Renal cortex interstitium (tissue), 11 donors: ENCODE results near the gene SPATA13. TPM values are rescaled to one million over a fixed set of nuclear protein-coding genes. Genes with fewer than 3 reads are reported as not detected.

Experiments
- DNase-seq, 11 donors: peaks; one replicate each; pipeline ENCODE4 v3.0.0-alpha.2; 2013; ENCODE audit warnings: low read depth in 9 of 11, low spot score in 4 of 11; ENCODE audit errors: extremely low read depth in 1 of 11
- polyA plus RNA-seq, 3 donors: library from polyadenylated mRNA; unstranded; fragments of 120-200 nt; gene quantifications; one replicate each; pipeline ENCODE4 v1.2.1, GENCODE V29; 2013; ENCODE audit not compliant: insufficient read length in 3 of 3

SPATA13 gene
- polyA plus RNA-seq, 3 donors: 46.0 to 59.7 (median 54.6) TPM

- DNase-seq: no peak
Measured at GRCh38 chr13:24133021-24133795, 27.3 kb upstream of the SPATA13 start.

GRCh38 chr13:24134231-24134630 is 26.3 kb upstream of the SPATA13 start:
- no peak for DNase-seq

GRCh38 chr13:24134757-24135156 is 25.8 kb upstream of the SPATA13 start:
- no peak for DNase-seq

DNA sequence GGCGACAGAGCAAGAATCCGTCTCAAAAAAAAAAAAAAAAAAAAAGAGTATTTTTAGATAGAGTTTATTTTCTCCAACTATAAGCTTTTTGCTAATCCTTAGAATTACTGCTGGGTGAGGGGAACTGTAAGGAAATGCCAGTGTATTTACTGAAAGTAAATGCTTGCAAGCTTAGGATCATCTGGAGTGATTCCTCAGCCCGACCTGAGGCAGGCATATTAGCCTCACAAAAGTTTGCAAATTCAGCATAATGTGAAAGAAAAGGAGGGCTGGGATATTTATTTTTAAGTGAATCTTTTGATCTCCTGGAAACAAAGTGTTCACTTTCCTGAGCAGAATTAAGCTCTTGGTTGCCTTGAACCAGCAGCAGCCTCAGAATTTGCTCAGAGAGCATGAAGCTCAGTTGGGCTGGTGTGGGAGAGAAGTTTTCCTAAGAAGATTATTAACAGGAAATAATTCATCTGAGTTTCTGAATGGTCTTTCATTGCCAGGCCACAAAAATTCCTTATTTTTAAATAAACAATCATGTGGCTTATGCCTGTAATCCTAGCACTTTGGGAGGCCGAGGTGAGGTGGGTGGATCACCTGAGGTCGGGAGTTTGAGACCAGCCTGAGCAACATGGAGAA is 24.7 kb upstream of the SPATA13 start:
- no peak for DNase-seq

- no peak for DNase-seq
Measured at GRCh38 chr13:24138911-24139310, 21.6 kb upstream of the SPATA13 start.

DNA sequence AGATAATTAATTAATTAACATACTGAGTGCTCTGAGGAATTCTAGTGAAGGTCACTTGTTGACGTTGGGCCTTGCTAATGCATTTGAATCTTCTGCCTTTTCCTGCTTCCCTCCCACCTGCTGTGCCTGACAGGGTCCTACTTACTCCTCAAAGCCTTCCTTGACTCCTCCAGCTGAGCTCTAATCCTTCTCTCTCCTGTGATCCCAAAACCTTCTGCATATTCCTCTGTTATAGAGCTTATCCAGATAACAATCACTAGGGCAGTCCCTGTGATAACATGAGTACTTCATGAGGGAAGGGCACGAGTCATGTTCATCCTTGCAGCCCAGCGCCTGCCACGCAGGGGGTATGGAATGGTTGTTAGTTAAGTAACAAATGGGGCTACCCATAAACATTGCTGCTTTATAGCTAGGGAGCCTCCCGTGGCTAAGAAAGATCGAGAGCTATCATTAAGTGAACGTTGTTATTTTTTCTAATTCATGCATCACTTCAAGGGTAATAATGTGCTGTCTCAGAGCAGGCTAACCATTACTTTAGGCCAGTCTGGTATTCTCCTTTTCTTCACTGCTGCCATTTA is 19.1 kb upstream of the SPATA13 start:
- DNase-seq: no peak

DNA sequence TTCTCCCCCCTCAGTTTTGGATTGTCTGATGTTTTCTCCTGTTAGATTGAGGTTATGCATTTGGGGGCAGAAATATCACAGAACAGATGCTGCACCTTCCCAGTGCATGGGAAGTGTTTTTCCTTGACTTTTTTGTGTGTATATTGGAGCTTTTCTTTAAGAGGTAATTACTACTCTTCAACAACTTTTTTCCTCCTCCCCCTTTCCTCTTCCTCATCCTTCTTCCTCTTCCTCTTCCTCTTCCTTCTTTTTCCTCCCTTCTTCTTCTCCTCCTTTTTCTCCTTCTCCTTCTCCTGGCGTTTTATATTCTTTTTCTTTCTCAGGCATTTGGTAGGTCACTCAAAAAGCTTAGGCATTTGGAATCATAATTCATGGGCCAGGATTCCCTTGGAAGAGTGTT is 18.1 kb upstream of the SPATA13 start:
- DNase-seq: no peak

DNA sequence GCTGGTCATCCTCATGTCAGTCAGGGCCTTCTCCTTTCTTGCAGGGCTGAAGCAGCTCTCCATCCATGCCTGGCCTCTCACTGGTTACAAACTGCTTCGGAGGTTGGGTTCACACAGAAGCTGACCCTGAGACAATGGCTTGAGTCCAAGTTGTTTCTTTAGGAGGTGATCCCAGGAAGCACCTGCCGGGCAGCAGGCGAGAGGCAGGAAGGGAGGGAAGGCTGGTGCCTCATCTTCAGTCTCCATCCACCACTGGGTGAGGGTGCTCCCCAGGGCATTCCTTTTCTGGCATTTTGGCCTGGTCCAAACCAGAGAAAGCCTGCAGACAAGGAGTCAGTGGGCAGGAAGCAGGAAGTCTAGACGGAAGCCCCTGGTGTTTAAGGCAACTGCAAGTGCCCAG is 17.6 kb upstream of the SPATA13 start:
- no peak for DNase-seq

DNA sequence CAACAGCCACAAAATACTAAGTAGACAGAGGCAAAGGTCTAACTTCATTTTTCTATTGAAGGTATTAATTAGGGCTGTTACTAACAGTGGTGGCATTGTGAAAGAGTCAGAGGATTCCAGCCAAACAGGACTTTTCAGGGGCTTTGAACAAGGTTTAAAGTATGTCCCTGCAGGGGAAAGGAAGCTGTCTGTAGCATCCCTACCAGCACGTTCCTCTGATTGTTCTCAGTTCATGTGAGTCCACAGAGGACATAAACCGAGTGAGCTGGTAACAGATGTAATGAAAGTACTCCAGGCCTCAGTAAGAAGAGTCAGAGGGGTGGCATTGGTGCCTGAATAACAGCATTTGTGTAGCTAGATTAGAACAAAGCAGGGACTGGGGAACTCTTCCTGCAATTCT is 15.3 kb upstream of the SPATA13 start:
- no peak for DNase-seq

- no peak for DNase-seq
Measured at GRCh38 chr13:24145674-24146073, 14.8 kb upstream of the SPATA13 start.

GRCh38 chr13:24146961-24147569 is 13.5 kb upstream of the SPATA13 start:
- DNase-seq: no peak

DNA sequence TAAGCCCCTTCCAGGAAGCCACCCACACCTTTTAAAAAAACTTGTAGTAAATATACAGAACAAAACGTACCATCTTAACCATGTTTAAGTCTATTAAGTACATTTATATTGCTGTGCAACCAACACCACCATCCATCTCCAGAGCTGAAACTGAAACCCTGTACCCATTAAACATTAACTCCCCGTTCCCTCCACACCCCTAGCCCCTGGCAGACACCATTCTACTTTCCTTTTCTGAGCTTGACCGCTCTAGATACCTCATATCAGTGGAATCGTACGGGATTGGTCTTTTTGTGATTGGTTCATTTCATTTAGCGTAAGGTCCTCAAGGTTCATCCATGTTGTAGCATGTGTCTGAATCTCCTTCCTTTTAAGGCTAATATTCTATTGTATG is 13.0 kb upstream of the SPATA13 start:
- DNase-seq: no peak

- DNase-seq: peak in 4 of 11 donors; percentile 45 to 55 (median 52)
Measured at GRCh38 chr13:24148414-24149235, 11.9 kb upstream of the SPATA13 start.

- no peak for DNase-seq
Measured at GRCh38 chr13:24149246-24150032, 11.1 kb upstream of the SPATA13 start.

GRCh38 chr13:24150572-24150971 is 9.9 kb upstream of the SPATA13 start:
- DNase-seq: no peak

DNA sequence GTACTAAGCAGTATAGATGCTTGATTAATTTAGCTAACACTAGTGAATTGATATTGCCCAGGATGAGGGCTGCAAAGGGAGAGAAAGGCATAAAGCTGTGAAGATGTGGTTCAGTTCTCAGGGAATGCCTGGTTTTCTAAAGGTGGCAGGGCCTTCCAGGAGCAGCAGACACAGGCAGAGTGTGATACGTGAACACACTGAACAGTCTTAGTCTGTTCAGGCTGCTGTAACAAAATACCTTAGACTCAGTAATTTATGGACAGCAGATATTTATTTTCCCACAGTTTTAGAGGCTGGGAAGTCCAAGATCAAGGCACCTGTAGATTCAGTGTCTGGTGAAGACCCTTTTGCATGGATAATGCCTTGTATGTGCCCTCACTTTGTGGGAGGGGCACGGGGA is 8.7 kb upstream of the SPATA13 start:
- no peak for DNase-seq

GRCh38 chr13:24152292-24153214 is 8.0 kb upstream of the SPATA13 start:
- DNase-seq: no peak
